Peyer's patch (tissue), 4 donors: Measurements from ENCODE around the gene DNER.

Experiments
- CTCF ChIP-seq, 6 experiments: fragments of 450-650 bp in 4 of 6; fragments of 200-600 bp in 2 of 6; sonication (generic) in 1 of 6; IDR thresholded peaks; one replicate each; pipeline ENCODE4 v1.5.1; 2017 to 2019; ENCODE audit warnings: antibody characterized with exemption in 6 of 6, mild to moderate bottlenecking in 3 of 6, moderate library complexity in 1 of 6
- POLR2A ChIP-seq, 2 donors: fragments of 450-650 bp; IDR thresholded peaks; one replicate each; pipeline ENCODE4 v1.5.1; 2017; ENCODE audit warnings: antibody characterized with exemption in 2 of 2, mild to moderate bottlenecking in 2 of 2, moderate library complexity in 2 of 2

- no peak for TF ChIP-seq CTCF (IDR thresholded peaks at IDR 0.05)
- no peak for TF ChIP-seq POLR2A (IDR thresholded peaks at IDR 0.05)
Observed at GRCh38 chr2:229748950-229749349, 34.6 kb upstream of the DNER start.
